ENCODE results near the gene APPBP2. TPM values are rescaled to one million over a fixed set of nuclear protein-coding genes. Genes with fewer than 3 reads are reported as not detected.

The APPBP2 gene
- total RNA-seq, 1 experiment from 2014 or later, result 44.9 TPM

GRCh38 chr17:60565233-60565632 is 39.2 kb upstream of the APPBP2 start:
- Histone ChIP-seq H3K36me3 (ENCODE audit: insufficient read depth, low read length, poor library complexity, severe bottlenecking) (no peaks in the 10 kb centered on the region), H3K4me3 (ENCODE audit: low read depth, low read length, poor library complexity, severe bottlenecking) (no peak overlapping the region), H3K9me3 (ENCODE audit: low read depth, low read length, poor library complexity, severe bottlenecking) (no peaks in the 10 kb centered on the region), H3K27ac (ENCODE audit: low read depth, low read length, poor library complexity, severe bottlenecking) (no peak overlapping the region), H3K27me3 (replicated peaks; ENCODE audit: insufficient read depth, low read depth, low read length, poor library complexity) (no peaks in the 10 kb centered on the region), H3K4me1 (ENCODE audit: insufficient read depth, low read length, poor library complexity, severe bottlenecking) (no peaks in the 10 kb centered on the region)
- DNase-seq (ENCODE audit: low spot score), result no peak
- intact Hi-C loops (cut with micrococcal nuclease; ENCODE audit: unreplicated experiment), result no loop called here
- CTCF ChIA-PET, result no interaction called here
- BruUV-seq (replicated peaks), result no TSS peak
- TF ChIP-seq EZH2 (IDR thresholded peaks at IDR 0.05; ENCODE audit: borderline replicate concordance, low read depth, low read length, poor library complexity, severe bottlenecking), result no peak
- no peak for TF ChIP-seq CTCF (conservative IDR thresholded peaks at IDR 0.05; ENCODE audit: low read depth, low read length)
- POLR2A ChIA-PET (ENCODE audit: low non-redundant PET), result no interaction called here

GRCh38 chr17:60563743-60564142 is 37.7 kb upstream of the APPBP2 start:
- BruUV-seq (replicated peaks), result no TSS peak
- POLR2A ChIA-PET (ENCODE audit: low non-redundant PET), result no interaction called here
- intact Hi-C loops (cut with micrococcal nuclease; ENCODE audit: unreplicated experiment), result no loop called here
- no peak overlapping the region for H3K4me3 ChIP-seq (ENCODE audit: low read depth, low read length, poor library complexity, severe bottlenecking)
- CTCF ChIA-PET, result no interaction called here
- no peak for DNase-seq (ENCODE audit: low spot score)
- H3K36me3 ChIP-seq (ENCODE audit: insufficient read depth, low read length, poor library complexity, severe bottlenecking), result no peaks in the 10 kb centered on the region
- no peaks in the 10 kb centered on the region for H3K4me1 ChIP-seq (ENCODE audit: insufficient read depth, low read length, poor library complexity, severe bottlenecking)
- no peaks in the 10 kb centered on the region for H3K27me3 ChIP-seq (replicated peaks; ENCODE audit: insufficient read depth, low read depth, low read length, poor library complexity)
- no peak overlapping the region for H3K27ac ChIP-seq (ENCODE audit: low read depth, low read length, poor library complexity, severe bottlenecking)
- no peaks in the 10 kb centered on the region for H3K9me3 ChIP-seq (ENCODE audit: low read depth, low read length, poor library complexity, severe bottlenecking)
- TF ChIP-seq CTCF (conservative IDR thresholded peaks at IDR 0.05; ENCODE audit: low read depth, low read length), result no peak
- TF ChIP-seq EZH2 (IDR thresholded peaks at IDR 0.05; ENCODE audit: borderline replicate concordance, low read depth, low read length, poor library complexity, severe bottlenecking), result no peak

- H3K9me3 ChIP-seq (ENCODE audit: low read depth, low read length, poor library complexity, severe bottlenecking), result peaks cover 4% of the 10 kb centered on the region
- H3K4me1 ChIP-seq (ENCODE audit: insufficient read depth, low read length, poor library complexity, severe bottlenecking), result no peaks in the 10 kb centered on the region
- no peaks in the 10 kb centered on the region for H3K27me3 ChIP-seq (replicated peaks; ENCODE audit: insufficient read depth, low read depth, low read length, poor library complexity)
- TF ChIP-seq CTCF (conservative IDR thresholded peaks at IDR 0.05; ENCODE audit: low read depth, low read length) (no peak), EZH2 (IDR thresholded peaks at IDR 0.05; ENCODE audit: borderline replicate concordance, low read depth, low read length, poor library complexity, severe bottlenecking) (no peak)
- ChIA-PET CTCF (no interaction called here), POLR2A (ENCODE audit: low non-redundant PET) (no interaction called here)
- no TSS peak for BruUV-seq (replicated peaks)
- no peak overlapping the region for H3K4me3 ChIP-seq (ENCODE audit: low read depth, low read length, poor library complexity, severe bottlenecking)
- H3K36me3 ChIP-seq (ENCODE audit: insufficient read depth, low read length, poor library complexity, severe bottlenecking), result no peaks in the 10 kb centered on the region
- intact Hi-C loops (cut with micrococcal nuclease; ENCODE audit: unreplicated experiment), result no loop called here
- no peak overlapping the region for H3K27ac ChIP-seq (ENCODE audit: low read depth, low read length, poor library complexity, severe bottlenecking)
- no peak for DNase-seq (ENCODE audit: low spot score)
Observed at GRCh38 chr17:60562421-60562820, 36.4 kb upstream of the APPBP2 start.
